COLO668 (cell line): ENCODE data around the gene LRRC73.
"Not testable (repeated sequence)": the region's sequence is repeated elsewhere in the genome, so short reads cannot be mapped to it uniquely, and the experiment has no call there.

Source experiments
- DNase-seq: peaks from one replicate; lab custom pipeline; 2025; ENCODE audit not compliant: unreplicated experiment; lab: John Stamatoyannopoulos, UW

Gene LRRC73

GRCh38 chr6:43467265-43467664, 42.9 kb downstream of the LRRC73 start:
- not testable (repeated sequence) for DNase-seq

GRCh38 chr6:43465948-43466347, 44.2 kb downstream of the LRRC73 start:
- no peak for DNase-seq

- no peak for DNase-seq
Observed at GRCh38 chr6:43464337-43464736, 45.8 kb downstream of the LRRC73 start.

GRCh38 chr6:43461936-43462335, 48.2 kb downstream of the LRRC73 start:
- DNase-seq = no peak

- DNase-seq = no peak
Observed at GRCh38 chr6:43460032-43460431, 50.1 kb downstream of the LRRC73 start.

GRCh38 chr6:43459535-43459934, 50.6 kb downstream of the LRRC73 start:
- DNase-seq = no peak

GRCh38 chr6:43458154-43458553, 52.0 kb downstream of the LRRC73 start:
- not testable (repeated sequence) for DNase-seq

- no peak for DNase-seq
Observed at GRCh38 chr6:43457643-43458042, 52.5 kb downstream of the LRRC73 start.
